H1 (cell line): Measurements from ENCODE around the gene ZBTB7B. TPM values are rescaled to one million over a fixed set of nuclear protein-coding genes. Genes with fewer than 3 reads are reported as not detected.

Source experiments
- CTCF ChIA-PET: fragments of 300-600 bp; sonication (Branson Sonifier 250); formaldehyde crosslinking; loops from one replicate; lab custom pipeline; 2021; ENCODE audit not compliant: partially characterized antibody; lab: Charles Lee
- POLR2A ChIA-PET: fragments of 300-600 bp; sonication (Branson Sonifier 250); formaldehyde crosslinking; loops from one replicate; lab custom pipeline; 2021; ENCODE audit warnings: inconsistent platforms; ENCODE audit not compliant: partially characterized antibody; lab: Charles Lee
- DNase-seq, 2 experiments: peaks; one replicate each; pipeline versions ENCODE4 v3.0.0 to v3.0.0-alpha.2; 2010 to 2022; ENCODE audit warnings: low spot score in 2 of 2, low read depth in 1 of 2, mixed read lengths in 1 of 2
- FAIRE-seq: peaks from 2 replicates; lab custom pipeline; 2011; peaks lifted over from hg19 to GRCh38; lab: Jason Lieb, UNC
- H2AFZ ChIP-seq: 2 replicates; pipeline ENCODE4 v1.8.1; 2012; ENCODE audit warnings: low read length, inconsistent platforms
- H2AK5ac ChIP-seq: 2 replicates; pipeline ENCODE4 v1.6.1; 2013; ENCODE audit warnings: low read depth, low read length
- H2BK120ac ChIP-seq: replicated peaks from 2 replicates; pipeline ENCODE3; 2013; ENCODE audit warnings: low read depth, low read length, inconsistent platforms
- H2BK12ac ChIP-seq: 2 replicates; pipeline ENCODE4 v1.6.1; 2013; ENCODE audit warnings: low read depth, low read length
- H2BK15ac ChIP-seq: 2 replicates; pipeline ENCODE4 v1.6.1; 2013; ENCODE audit warnings: low read length
- H2BK20ac ChIP-seq: 2 replicates; pipeline ENCODE4 v1.6.1; 2013; ENCODE audit warnings: low read length
- H2BK5ac ChIP-seq: 2 replicates; pipeline ENCODE4 v1.6.1; 2013; ENCODE audit warnings: low read depth, low read length
- H3K14ac ChIP-seq: 2 replicates; pipeline ENCODE4 v1.6.1; 2013; ENCODE audit warnings: inconsistent platforms; ENCODE audit not compliant: insufficient read length
- H3K18ac ChIP-seq: 2 replicates; pipeline ENCODE4 v1.6.1; 2013; ENCODE audit warnings: low read length; ENCODE audit errors: extremely low read depth
- H3K23ac ChIP-seq: 2 replicates; pipeline ENCODE4 v1.6.1; 2013; ENCODE audit warnings: inconsistent platforms; ENCODE audit not compliant: insufficient read length
- H3K23me2 ChIP-seq: 2 replicates; pipeline ENCODE4 v1.6.1; 2013; ENCODE audit warnings: low read depth, low read length
- H3K27ac ChIP-seq: 2 replicates; pipeline ENCODE4 v1.6.1; 2011; ENCODE audit warnings: low read depth, low read length, inconsistent platforms
- H3K27me3 ChIP-seq, 4 experiments: replicated peaks in 1 of 4; 1 replicate in 1 of 4; 2 replicates in 3 of 4; pipeline versions ENCODE4 v1.6.1 to v1.8.1; 2011 to 2013; ENCODE audit warnings: low read length in 3 of 4, mild to moderate bottlenecking in 3 of 4, inconsistent platforms in 2 of 4, mixed read lengths in 2 of 4, moderate library complexity in 1 of 4; ENCODE audit not compliant: control insufficient read depth in 3 of 4, insufficient read depth in 3 of 4; ENCODE audit errors: extremely low read depth in 1 of 4
- H3K36me3 ChIP-seq, 4 experiments: 2 replicates each; pipeline versions ENCODE4 v1.6.1 to v1.8.1; 2011 to 2013; ENCODE audit warnings: mild to moderate bottlenecking in 4 of 4, low read length in 3 of 4, moderate library complexity in 2 of 4, control low read depth in 1 of 4, inconsistent platforms in 1 of 4; ENCODE audit not compliant: insufficient read depth in 4 of 4, control insufficient read depth in 2 of 4
- H3K4ac ChIP-seq: replicated peaks from 2 replicates; pipeline ENCODE3; 2013; ENCODE audit warnings: low read length, low read depth, mixed read lengths, inconsistent platforms; ENCODE audit not compliant: insufficient read length
- H3K4me1 ChIP-seq, 4 experiments: replicated peaks in 1 of 4; 1 replicate in 1 of 4; 2 replicates in 3 of 4; pipeline versions ENCODE4 v1.6.1 to v1.8.1; 2011 to 2013; ENCODE audit warnings: low read length in 3 of 4, inconsistent platforms in 2 of 4, mixed read lengths in 1 of 4; ENCODE audit not compliant: insufficient read depth in 4 of 4, control insufficient read depth in 3 of 4
- H3K4me2 ChIP-seq, 2 experiments: 2 replicates each; pipeline versions ENCODE4 v1.6.1 to v1.8.1; 2011 to 2013; ENCODE audit warnings: low read depth in 2 of 2, low read length in 2 of 2, control low read depth in 1 of 2, inconsistent platforms in 1 of 2, mild to moderate bottlenecking in 1 of 2; ENCODE audit not compliant: insufficient read depth in 1 of 2
- H3K4me3 ChIP-seq, 4 experiments: fragments of 200-600, 300-600 bp in 1 of 4; sonication (generic), shearing (Covaris generic), sonication (Bioruptor Twin) in 1 of 4; 2 replicates each; pipeline versions ENCODE4 v1.5.1 to v1.8.1; 2011 to 2016; ENCODE audit warnings: low read length in 4 of 4, low read depth in 3 of 4, control low read depth in 2 of 4, inconsistent platforms in 2 of 4, mild to moderate bottlenecking in 2 of 4, mixed read lengths in 1 of 4, moderate library complexity in 1 of 4; ENCODE audit not compliant: insufficient read depth in 2 of 4; ENCODE audit errors: extremely low read depth in 1 of 4
- H3K56ac ChIP-seq: replicated peaks from 2 replicates; pipeline ENCODE3; 2013; ENCODE audit warnings: low read depth, mild to moderate bottlenecking, mixed read lengths, low read length, inconsistent platforms; ENCODE audit not compliant: insufficient read length
- H3K79me1 ChIP-seq: 2 replicates; pipeline ENCODE4 v1.6.1; 2013; ENCODE audit warnings: low read depth, low read length, control low read depth
- H3K79me2 ChIP-seq, 2 experiments: 2 replicates each; pipeline versions ENCODE4 v1.6.1 to v1.8.1; 2012 to 2013; ENCODE audit warnings: low read length in 2 of 2, mild to moderate bottlenecking in 2 of 2, inconsistent platforms in 1 of 2; ENCODE audit not compliant: insufficient read depth in 2 of 2, control insufficient read depth in 1 of 2
- H3K9ac ChIP-seq, 4 experiments: replicated peaks in 1 of 4; 1 replicate in 1 of 4; 2 replicates in 3 of 4; pipeline versions ENCODE4 v1.6.1 to v1.8.1; 2011 to 2013; ENCODE audit warnings: low read depth in 3 of 4, low read length in 3 of 4, control low read depth in 2 of 4, mild to moderate bottlenecking in 2 of 4, moderate library complexity in 2 of 4, inconsistent platforms in 1 of 4; ENCODE audit errors: extremely low read depth in 1 of 4
- H3K9me3 ChIP-seq, 2 experiments: 2 replicates each; pipeline versions ENCODE4 v1.6.1 to v1.8.1; 2012 to 2013; ENCODE audit warnings: mild to moderate bottlenecking in 2 of 2, moderate library complexity in 2 of 2, control low read depth in 1 of 2, inconsistent platforms in 1 of 2, low read depth in 1 of 2, low read length in 1 of 2, mixed read lengths in 1 of 2; ENCODE audit not compliant: insufficient read depth in 2 of 2
- H4K20me1 ChIP-seq, 2 experiments: replicated peaks in 1 of 2; 2 replicates each; pipeline versions ENCODE3 to v1.8.1; 2011 to 2013; ENCODE audit warnings: inconsistent platforms in 2 of 2, low read length in 2 of 2, mild to moderate bottlenecking in 1 of 2; ENCODE audit not compliant: insufficient read depth in 2 of 2, control insufficient read depth in 1 of 2
- H4K5ac ChIP-seq: 2 replicates; pipeline ENCODE4 v1.6.1; 2013; ENCODE audit warnings: low read length, low read depth, mixed read lengths, inconsistent platforms; ENCODE audit not compliant: insufficient read length
- H4K8ac ChIP-seq: 2 replicates; pipeline ENCODE4 v1.8.0; 2013; ENCODE audit warnings: mild to moderate bottlenecking, moderate library complexity, low read length, inconsistent platforms; ENCODE audit not compliant: insufficient read depth; ENCODE audit errors: extremely low read depth
- H4K91ac ChIP-seq: replicated peaks from 2 replicates; pipeline ENCODE3; 2013; ENCODE audit warnings: low read length, mixed read lengths, inconsistent platforms; ENCODE audit not compliant: insufficient read length
- ASH2L ChIP-seq: fragments of 200-600, 300-600 bp; sonication (generic); IDR thresholded peaks from one replicate; pipeline ENCODE4 v1.7.1; 2017; ENCODE audit warnings: low read length
- CREB1 ChIP-seq: IDR thresholded peaks from 2 replicates; pipeline ENCODE4 v1.6.1; 2012; ENCODE audit warnings: inconsistent platforms
- GABPA ChIP-seq: IDR thresholded peaks from 2 replicates; pipeline ENCODE4 v1.6.1; 2011; ENCODE audit warnings: mild to moderate bottlenecking, low read length, moderate library complexity, borderline replicate concordance; ENCODE audit not compliant: insufficient read depth
- HDAC6 ChIP-seq: IDR thresholded peaks from one replicate; pipeline ENCODE4 v1.7.1; 2012; ENCODE audit warnings: low read depth, mild to moderate bottlenecking, inconsistent platforms, low read length, moderate library complexity
- NRF1 ChIP-seq: IDR thresholded peaks from 2 replicates; pipeline ENCODE4 v1.6.1; 2011; ENCODE audit warnings: mild to moderate bottlenecking, low read depth, low read length, improper control_type of control experiment
- PHF8 ChIP-seq: fragments of 200-600 bp; sonication (generic); conservative IDR thresholded peaks from 2 replicates; pipeline ENCODE4 v1.7.1; 2012; ENCODE audit warnings: low read depth, mild to moderate bottlenecking, inconsistent platforms, low read length, moderate library complexity
- RFX5 ChIP-seq: IDR thresholded peaks from 2 replicates; pipeline ENCODE4 v1.6.1; 2011; ENCODE audit warnings: low read depth, low read length, improper control_type of control experiment, borderline replicate concordance
- SIN3A ChIP-seq, 2 experiments: IDR thresholded peaks in 1 of 2; conservative IDR thresholded peaks in 1 of 2; 2 replicates each; pipeline ENCODE4 v1.6.1; 2011 to 2012; ENCODE audit warnings: low read length in 2 of 2, improper control_type of control experiment in 1 of 2, low read depth in 1 of 2, mild to moderate bottlenecking in 1 of 2
- SIX5 ChIP-seq: IDR thresholded peaks from 2 replicates; pipeline ENCODE4 v1.6.1; 2011; ENCODE audit warnings: mild to moderate bottlenecking, low read depth, low read length
- SP2 ChIP-seq: IDR thresholded peaks from 2 replicates; pipeline ENCODE4 v1.6.1; 2012; ENCODE audit warnings: mild to moderate bottlenecking, low read length, inconsistent platforms
- TAF1 ChIP-seq: IDR thresholded peaks from 2 replicates; pipeline ENCODE4 v1.6.1; 2011; ENCODE audit warnings: mild to moderate bottlenecking, low read depth, low read length
- TEAD4 ChIP-seq: IDR thresholded peaks from 2 replicates; pipeline ENCODE4 v1.6.1; 2012; ENCODE audit warnings: low read depth, low read length, inconsistent platforms, mixed read lengths
- YY1 ChIP-seq: IDR thresholded peaks from 2 replicates; pipeline ENCODE4 v1.6.1; 2011; ENCODE audit warnings: low read depth, mild to moderate bottlenecking, low read length
- WGBS, 2 experiments: shearing (Covaris generic) in 1 of 2; methylation state at CpG; one replicate each; pipeline versions ENCODE4 v1.1.6 to v1.1.7; 2013 to 2015; ENCODE audit warnings: low lambda C conversion rate in 2 of 2, mixed read lengths in 2 of 2, inconsistent platforms in 1 of 2, low coverage in 1 of 2, missing lambda C conversion rate in 1 of 2; ENCODE audit not compliant: insufficient replicate concordance in 2 of 2, insufficient coverage in 1 of 2, insufficient read length in 1 of 2; ENCODE audit errors: extremely low coverage in 1 of 2, missing lambda C conversion rate in 1 of 2; 5-methylcytosine and 5-hydroxymethylcytosine counted together
- polyA plus RNA-seq, 7 experiments: library from polyadenylated mRNA; depleted of rRNA in 3 of 7; stranded (reverse) in 5 of 7; unstranded in 2 of 7; fragments of >200 nt in 5 of 7; fragments of 200-250 nt in 2 of 7; gene quantifications; 1 replicate in 5 of 7; 2 replicates in 1 of 7; 4 replicates in 1 of 7; pipeline versions ENCODE4 v1.2.1 to v1.2.3, GENCODE V29; 2011 to 2013; ENCODE audit warnings: missing spikeins in 2 of 7, mixed read lengths in 2 of 7
- total RNA-seq: library from RNA; stranded (reverse); fragmentation: NEBNext Ultra II Directional; extraction: Animal tissue kit (Norgen Biotek cat#: 25700); gene quantifications from 2 replicates; pipeline ENCODE4 v1.2.1, GENCODE V29; 2021
- TF ChIP-seq, protein P1 (sequence below): IDR thresholded peaks from 2 replicates; pipeline ENCODE4 v1.6.1; 2012; ENCODE audit warnings: inconsistent platforms

Gene ZBTB7B
- total and polyA plus RNA-seq, 2 of the 8 experiments (the other 6 are each of a cell fraction or from before 2014, with no cell fraction given), result 24.5 to 36.9 TPM

DNA sequence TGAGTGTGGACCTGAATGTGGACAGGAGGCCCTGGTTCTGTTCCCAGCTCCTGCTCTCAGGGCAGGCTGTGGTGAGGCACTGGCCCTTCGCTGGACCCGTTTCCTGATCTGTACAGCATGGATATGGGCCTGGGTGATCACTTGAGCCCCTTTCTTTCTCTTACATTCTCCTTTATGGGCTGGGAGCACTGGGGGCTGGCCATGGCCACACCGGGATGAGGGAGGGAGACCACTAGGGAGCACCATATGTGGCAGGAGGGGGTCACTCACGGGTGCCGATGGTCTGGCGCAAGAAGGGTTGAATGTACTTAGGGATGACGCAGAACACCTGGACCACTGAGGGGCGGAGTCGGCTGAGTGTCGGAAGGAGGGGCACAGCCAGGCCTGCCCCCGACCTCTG is 28.3 kb downstream of the ZBTB7B start:
- no peaks in the 10 kb centered on the region for H3K9me3 ChIP-seq
- no peak overlapping the region for H3K23ac ChIP-seq
- no peak overlapping the region for H3K56ac ChIP-seq
- no peak overlapping the region for H3K4me3 ChIP-seq
- H3K27me3 ChIP-seq, result peaks cover 0 to 3% (median 1%) of the 10 kb centered on the region in 4 experiments; a peak in 1 of 7 replicates
- H3K4me2 ChIP-seq, result no peak overlapping the region
- WGBS, 2 experiments, result 92% methylated on average over 11 of the region's 11 CpGs; no CpG with 5 or more reads in 1 of the 2 experiments
- H2AK5ac ChIP-seq, result no peak overlapping the region
- ChIA-PET CTCF (interaction anchor here (1.4 to 9.5 kb wide), 5 partner anchors 8 to 31 kb away, joined by 3 to 76 read pairs (median 19); no protein-coding TSS in a partner anchor), POLR2A (interaction anchor here (2.0 to 8.8 kb wide), 2 partner anchors 11 to 13 kb away, joined by 5 to 60 read pairs; no protein-coding TSS in a partner anchor)
- H2BK12ac ChIP-seq, result no peak overlapping the region
- no peak overlapping the region for H4K8ac ChIP-seq
- no peak overlapping the region for H2BK20ac ChIP-seq
- H2AFZ ChIP-seq, result no peak overlapping the region
- H3K4ac ChIP-seq, result no peak overlapping the region
- H3K23me2 ChIP-seq, result no peaks in the 10 kb centered on the region
- FAIRE-seq (no peak), DNase-seq (no peak)
- H3K9ac ChIP-seq, result no peak overlapping the region
- no peaks in the 10 kb centered on the region for H4K20me1 ChIP-seq
- H3K79me2 ChIP-seq, result no peaks in the 10 kb centered on the region
- H3K36me3 ChIP-seq, result no peaks in the 10 kb centered on the region
- H3K79me1 ChIP-seq, result no peaks in the 10 kb centered on the region
- H2BK120ac ChIP-seq, result no peak overlapping the region
- H3K14ac ChIP-seq, result no peak overlapping the region
- H4K5ac ChIP-seq, result no peak overlapping the region
- no peak overlapping the region for H4K91ac ChIP-seq
- H3K27ac ChIP-seq, result no peak overlapping the region
- no peak overlapping the region for H2BK15ac ChIP-seq
- H3K4me1 ChIP-seq, result peaks cover 0 to 5% (median 0%) of the 10 kb centered on the region in 4 experiments; a peak in 2 of 7 replicates
- H2BK5ac ChIP-seq, result no peak overlapping the region; the same call in 1 of the 2 replicates
- no peak overlapping the region for H3K18ac ChIP-seq
- TF ChIP-seq ASH2L, result no peak
- no peak for TF ChIP-seq SIN3A (conservative IDR thresholded peaks at IDR 0.05 in 1 of 2, IDR thresholded peaks at IDR 0.05 in 1 of 2; ENCODE audit: low read depth in 1 of 2, low read length in 2 of 2)
- no peak for TF ChIP-seq TEAD4
- no peak for TF ChIP-seq SP2
- no peak for TF ChIP-seq TAF1
- no peak for TF ChIP-seq NRF1
- no peak for TF ChIP-seq CREB1
- TF ChIP-seq HDAC6, result no peak
- no peak for TF ChIP-seq PHF8
- TF ChIP-seq, protein P1, sequence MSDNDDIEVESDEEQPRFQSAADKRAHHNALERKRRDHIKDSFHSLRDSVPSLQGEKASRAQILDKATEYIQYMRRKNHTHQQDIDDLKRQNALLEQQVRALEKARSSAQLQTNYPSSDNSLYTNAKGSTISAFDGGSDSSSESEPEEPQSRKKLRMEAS, result no peak
- no peak for TF ChIP-seq YY1
- TF ChIP-seq GABPA, result no peak
- no peak for TF ChIP-seq RFX5
- no peak for TF ChIP-seq SIX5
